HCT116 (cell line): ENCODE results near the gene WDFY2. TPM values are rescaled to one million over a fixed set of nuclear protein-coding genes. Genes with fewer than 3 reads are reported as not detected.

ENCODE experiments used
- ATAC-seq: fragments of 200-7000 bp; cut with Tn5 transposase; 2 replicates; pipeline ENCODE4 v1.9.1; 2020; ENCODE audit warnings: mild to moderate bottlenecking, moderate library complexity
- BruUV-seq: library from RNA; stranded (reverse); fragments of 400-500 nt; replicated peaks from 2 replicates; lab custom pipeline; 2021; lab: Mats Ljungman, UMichigan
- CTCF ChIA-PET: fragments of 300-600 bp; sonication (Branson Sonifier 250); formaldehyde crosslinking; loops from one replicate; lab custom pipeline; 2021; ENCODE audit warnings: antibody characterized with exemption; lab: Charles Lee
- POLR2A ChIA-PET: fragments of 300-600, 350-600 bp; sonication (Branson Sonifier 250); formaldehyde crosslinking; loops from one replicate; lab custom pipeline; 2021; ENCODE audit warnings: antibody characterized with exemption; lab: Charles Lee
- RAD21 ChIA-PET, 2 experiments: fragments of 300-600 bp; sonication (Branson Sonifier 250); formaldehyde crosslinking; loops; one replicate each; lab custom pipeline; 2023; ENCODE audit warnings: low total read pairs in 2 of 2; ENCODE audit not compliant: uncharacterized antibody in 2 of 2, unreplicated experiment in 2 of 2, low non-redundant PET in 1 of 2; lab: Charles Lee
- DNase-seq: peaks from one replicate; pipeline ENCODE4 v3.0.0-alpha.2; 2010; ENCODE audit warnings: low read depth, low spot score
- H2AFZ ChIP-seq: fragments of 200-600 bp; shearing (Covaris generic), sonication (generic); 2 replicates; pipeline ENCODE4 v1.6.1; 2017; ENCODE audit warnings: low read depth, mixed run types, mixed read lengths, antibody characterized with exemption, low read length; ENCODE audit not compliant: poor library complexity, severe bottlenecking
- H3K27ac ChIP-seq: 2 replicates; pipeline ENCODE4 v1.5.1; 2012; ENCODE audit warnings: low read depth, low read length
- H3K27me3 ChIP-seq: fragments of 200-600 bp; sonication (generic); 2 replicates; pipeline ENCODE4 v1.6.1; 2016; ENCODE audit warnings: mixed run types, low read length, mixed read lengths; ENCODE audit not compliant: insufficient read depth
- H3K36me3 ChIP-seq, 2 experiments: fragments of 200-500 bp in 1 of 2; fragments of 200-600 bp in 1 of 2; sonication (Bioruptor generic) in 1 of 2; sonication (generic) in 1 of 2; 2 replicates each; pipeline versions ENCODE4 v1.5.1 to v1.6.1; 2014 to 2016; ENCODE audit warnings: low read length in 2 of 2, inconsistent platforms in 1 of 2, mixed read lengths in 1 of 2, mixed run types in 1 of 2; ENCODE audit not compliant: insufficient read depth in 2 of 2, control insufficient read depth in 1 of 2
- H3K4me1 ChIP-seq, 2 experiments: fragments of 200-600 bp in 1 of 2; sonication (generic) in 1 of 2; 2 replicates each; pipeline versions ENCODE4 v1.5.1 to v1.6.1; 2012 to 2017; ENCODE audit warnings: low read length in 2 of 2, inconsistent platforms in 1 of 2, mild to moderate bottlenecking in 1 of 2, mixed read lengths in 1 of 2, mixed run types in 1 of 2, moderate library complexity in 1 of 2; ENCODE audit not compliant: insufficient read depth in 2 of 2, control insufficient read depth in 1 of 2
- H3K4me2 ChIP-seq: fragments of 200-600 bp; sonication (generic); 2 replicates; pipeline ENCODE4 v1.6.1; 2017; ENCODE audit warnings: mixed run types, low read length, mixed read lengths
- H3K4me3 ChIP-seq, 2 experiments: fragments of 200-600 bp in 1 of 2; sonication (generic) in 1 of 2; replicated peaks in 1 of 2; 2 replicates each; pipeline ENCODE4 v1.5.1; 2011 to 2016; ENCODE audit warnings: low read length in 2 of 2, control low read depth in 1 of 2, low read depth in 1 of 2, mild to moderate bottlenecking in 1 of 2, mixed read lengths in 1 of 2, mixed run types in 1 of 2
- H3K79me2 ChIP-seq: fragments of 200-600 bp; sonication (generic); 2 replicates; pipeline ENCODE4 v1.6.1; 2017; ENCODE audit warnings: mild to moderate bottlenecking, mixed run types, low read length, moderate library complexity, mixed read lengths; ENCODE audit not compliant: insufficient read depth
- H3K9ac ChIP-seq: fragments of 200-600 bp; sonication (generic); 2 replicates; pipeline ENCODE4 v1.6.1; 2016; ENCODE audit warnings: low read length, mixed read lengths
- H3K9me2 ChIP-seq: fragments of 200-600 bp; sonication (generic), shearing (Covaris generic); 2 replicates; pipeline ENCODE4 v1.6.1; 2017; ENCODE audit warnings: mixed run types, mild to moderate bottlenecking, moderate library complexity; ENCODE audit not compliant: insufficient read depth
- H3K9me3 ChIP-seq, 2 experiments: fragments of 200-500 bp in 1 of 2; fragments of 200-600 bp in 1 of 2; sonication (Bioruptor generic) in 1 of 2; sonication (generic) in 1 of 2; 2 replicates each; pipeline ENCODE4 v1.6.1; 2014 to 2017; ENCODE audit warnings: low read length in 2 of 2, mixed read lengths in 2 of 2, inconsistent platforms in 1 of 2, low read depth in 1 of 2, mild to moderate bottlenecking in 1 of 2, mixed run types in 1 of 2, moderate library complexity in 1 of 2; ENCODE audit not compliant: control insufficient read depth in 1 of 2, insufficient read depth in 1 of 2
- H4K20me1 ChIP-seq: fragments of 200-600 bp; sonication (generic), shearing (Covaris generic); 2 replicates; pipeline ENCODE4 v1.6.1; 2017; ENCODE audit warnings: mixed run types, mild to moderate bottlenecking, moderate library complexity; ENCODE audit not compliant: insufficient read depth
- CBX3 ChIP-seq: IDR thresholded peaks from 2 replicates; pipeline ENCODE4 v1.6.1; 2012; ENCODE audit warnings: low read depth
- CEBPB ChIP-seq: IDR thresholded peaks from 2 replicates; pipeline ENCODE4 v1.6.1; 2012; ENCODE audit warnings: low read depth
- ELF1 ChIP-seq: IDR thresholded peaks from 2 replicates; pipeline ENCODE4 v1.6.1; 2012; ENCODE audit warnings: low read depth, borderline replicate concordance
- EZH2 ChIP-seq: fragments of 200-600 bp; sonication (generic); IDR thresholded peaks from 2 replicates; pipeline ENCODE4 v1.6.1; 2017; ENCODE audit warnings: antibody characterized with exemption, mixed run types
- JUND ChIP-seq: IDR thresholded peaks from 2 replicates; pipeline ENCODE4 v1.6.1; 2012
- RAD21 ChIP-seq: IDR thresholded peaks from 2 replicates; pipeline ENCODE4 v1.6.1; 2012; ENCODE audit warnings: low read depth, mild to moderate bottlenecking
- SRF ChIP-seq: IDR thresholded peaks from 2 replicates; pipeline ENCODE4 v1.6.1; 2012; ENCODE audit warnings: low read depth
- TCF7L2 ChIP-seq: IDR thresholded peaks from 2 replicates; pipeline ENCODE4 v1.7.0; 2011; ENCODE audit warnings: borderline replicate concordance, inconsistent platforms; ENCODE audit not compliant: insufficient read depth, insufficient read length; ENCODE audit errors: extremely low read depth
- YY1 ChIP-seq: IDR thresholded peaks from 2 replicates; pipeline ENCODE4 v1.6.1; 2011; ENCODE audit warnings: low read length, low read depth, moderate library complexity, mild to moderate bottlenecking; ENCODE audit not compliant: insufficient replicate concordance; ENCODE audit errors: extremely low read depth
- ZFX ChIP-seq: fragments of 450-650 bp; IDR thresholded peaks from 2 replicates; pipeline ENCODE4 v1.6.1; 2017
- intact Hi-C: fragments of 100-400 bp; cut with micrococcal nuclease; formaldehyde crosslinking; loops from 2 replicates; pipeline ENCODE4 v1.10.0; 2022
- total RNA-seq: library from RNA; stranded (reverse); gene quantifications from one replicate; pipeline ENCODE4 v1.2.1, GENCODE V29; 2021; ENCODE audit not compliant: unreplicated experiment
- TF ChIP-seq, protein P1 (sequence below): IDR thresholded peaks from 2 replicates; pipeline ENCODE4 v1.6.1; 2011; ENCODE audit warnings: mild to moderate bottlenecking, low read length, moderate library complexity; ENCODE audit not compliant: insufficient replicate concordance; ENCODE audit errors: extremely low read depth
- TF ChIP-seq, protein P2 (sequence below): IDR thresholded peaks from 2 replicates; pipeline ENCODE4 v1.6.1; 2012; ENCODE audit warnings: low read depth
- TF ChIP-seq, protein P3 (sequence below), 3 experiments: fragments of 200-600 bp in 1 of 3; sonication (generic) in 1 of 3; IDR thresholded peaks in 2 of 3; conservative IDR thresholded peaks in 1 of 3; 2 replicates each; pipeline ENCODE4 v1.5.1; 2012 to 2017; ENCODE audit warnings: low read depth in 2 of 3, low read length in 2 of 3, antibody characterized with exemption in 1 of 3, borderline replicate concordance in 1 of 3, control low read depth in 1 of 3, mild to moderate bottlenecking in 1 of 3, mixed read lengths in 1 of 3, mixed run types in 1 of 3, moderate library complexity in 1 of 3; ENCODE audit not compliant: insufficient read depth in 1 of 3
- TF ChIP-seq, protein P4 (sequence below): IDR thresholded peaks from 2 replicates; pipeline ENCODE4 v1.6.1; 2012

The WDFY2 gene
- total RNA-seq, 1 experiment from 2014 or later, result 6.1 TPM

DNA sequence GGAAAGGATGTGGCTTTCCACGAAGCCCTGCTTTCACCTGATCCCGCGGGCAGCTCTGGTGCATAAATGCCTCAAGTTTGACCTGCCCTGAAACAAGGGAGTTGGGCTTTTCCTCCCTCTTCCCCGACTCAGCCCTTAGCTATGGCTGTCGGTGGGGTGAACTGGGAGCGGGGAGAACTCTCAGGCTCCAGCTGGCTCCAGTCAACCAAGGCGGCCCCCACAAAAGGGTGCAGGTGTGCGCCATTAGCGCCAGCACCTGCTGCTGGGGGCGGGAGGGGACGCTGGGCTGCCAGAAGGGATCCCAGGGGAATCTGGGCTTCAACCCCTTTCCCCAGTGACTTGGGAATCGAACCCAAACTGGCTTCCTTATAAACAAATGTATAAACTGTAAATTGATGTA, 226.8 kb downstream of the WDFY2 start:
- no peak overlapping the region for H3K27ac ChIP-seq
- peaks cover 0 to 18% of the 10 kb centered on the region in 2 experiments; a peak in 2 of 4 replicates for H3K4me1 ChIP-seq
- H3K4me3 ChIP-seq, result no peak overlapping the region
- TF ChIP-seq TCF7L2 (no peak), JUND (no peak), ELF1 (no peak), EZH2 (no peak), ZFX (no peak), CBX3 (no peak), YY1 (no peak), CEBPB (no peak), RAD21 (no peak), SRF (no peak)
- TF ChIP-seq, protein P1, sequence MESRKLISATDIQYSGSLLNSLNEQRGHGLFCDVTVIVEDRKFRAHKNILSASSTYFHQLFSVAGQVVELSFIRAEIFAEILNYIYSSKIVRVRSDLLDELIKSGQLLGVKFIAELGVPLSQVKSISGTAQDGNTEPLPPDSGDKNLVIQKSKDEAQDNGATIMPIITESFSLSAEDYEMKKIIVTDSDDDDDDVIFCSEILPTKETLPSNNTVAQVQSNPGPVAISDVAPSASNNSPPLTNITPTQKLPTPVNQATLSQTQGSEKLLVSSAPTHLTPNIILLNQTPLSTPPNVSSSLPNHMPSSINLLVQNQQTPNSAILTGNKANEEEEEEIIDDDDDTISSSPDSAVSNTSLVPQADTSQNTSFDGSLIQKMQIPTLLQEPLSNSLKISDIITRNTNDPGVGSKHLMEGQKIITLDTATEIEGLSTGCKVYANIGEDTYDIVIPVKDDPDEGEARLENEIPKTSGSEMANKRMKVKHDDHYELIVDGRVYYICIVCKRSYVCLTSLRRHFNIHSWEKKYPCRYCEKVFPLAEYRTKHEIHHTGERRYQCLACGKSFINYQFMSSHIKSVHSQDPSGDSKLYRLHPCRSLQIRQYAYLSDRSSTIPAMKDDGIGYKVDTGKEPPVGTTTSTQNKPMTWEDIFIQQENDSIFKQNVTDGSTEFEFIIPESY, result no peak
- TF ChIP-seq, protein P2, sequence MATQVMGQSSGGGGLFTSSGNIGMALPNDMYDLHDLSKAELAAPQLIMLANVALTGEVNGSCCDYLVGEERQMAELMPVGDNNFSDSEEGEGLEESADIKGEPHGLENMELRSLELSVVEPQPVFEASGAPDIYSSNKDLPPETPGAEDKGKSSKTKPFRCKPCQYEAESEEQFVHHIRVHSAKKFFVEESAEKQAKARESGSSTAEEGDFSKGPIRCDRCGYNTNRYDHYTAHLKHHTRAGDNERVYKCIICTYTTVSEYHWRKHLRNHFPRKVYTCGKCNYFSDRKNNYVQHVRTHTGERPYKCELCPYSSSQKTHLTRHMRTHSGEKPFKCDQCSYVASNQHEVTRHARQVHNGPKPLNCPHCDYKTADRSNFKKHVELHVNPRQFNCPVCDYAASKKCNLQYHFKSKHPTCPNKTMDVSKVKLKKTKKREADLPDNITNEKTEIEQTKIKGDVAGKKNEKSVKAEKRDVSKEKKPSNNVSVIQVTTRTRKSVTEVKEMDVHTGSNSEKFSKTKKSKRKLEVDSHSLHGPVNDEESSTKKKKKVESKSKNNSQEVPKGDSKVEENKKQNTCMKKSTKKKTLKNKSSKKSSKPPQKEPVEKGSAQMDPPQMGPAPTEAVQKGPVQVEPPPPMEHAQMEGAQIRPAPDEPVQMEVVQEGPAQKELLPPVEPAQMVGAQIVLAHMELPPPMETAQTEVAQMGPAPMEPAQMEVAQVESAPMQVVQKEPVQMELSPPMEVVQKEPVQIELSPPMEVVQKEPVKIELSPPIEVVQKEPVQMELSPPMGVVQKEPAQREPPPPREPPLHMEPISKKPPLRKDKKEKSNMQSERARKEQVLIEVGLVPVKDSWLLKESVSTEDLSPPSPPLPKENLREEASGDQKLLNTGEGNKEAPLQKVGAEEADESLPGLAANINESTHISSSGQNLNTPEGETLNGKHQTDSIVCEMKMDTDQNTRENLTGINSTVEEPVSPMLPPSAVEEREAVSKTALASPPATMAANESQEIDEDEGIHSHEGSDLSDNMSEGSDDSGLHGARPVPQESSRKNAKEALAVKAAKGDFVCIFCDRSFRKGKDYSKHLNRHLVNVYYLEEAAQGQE, result no peak
- TF ChIP-seq, protein P3, sequence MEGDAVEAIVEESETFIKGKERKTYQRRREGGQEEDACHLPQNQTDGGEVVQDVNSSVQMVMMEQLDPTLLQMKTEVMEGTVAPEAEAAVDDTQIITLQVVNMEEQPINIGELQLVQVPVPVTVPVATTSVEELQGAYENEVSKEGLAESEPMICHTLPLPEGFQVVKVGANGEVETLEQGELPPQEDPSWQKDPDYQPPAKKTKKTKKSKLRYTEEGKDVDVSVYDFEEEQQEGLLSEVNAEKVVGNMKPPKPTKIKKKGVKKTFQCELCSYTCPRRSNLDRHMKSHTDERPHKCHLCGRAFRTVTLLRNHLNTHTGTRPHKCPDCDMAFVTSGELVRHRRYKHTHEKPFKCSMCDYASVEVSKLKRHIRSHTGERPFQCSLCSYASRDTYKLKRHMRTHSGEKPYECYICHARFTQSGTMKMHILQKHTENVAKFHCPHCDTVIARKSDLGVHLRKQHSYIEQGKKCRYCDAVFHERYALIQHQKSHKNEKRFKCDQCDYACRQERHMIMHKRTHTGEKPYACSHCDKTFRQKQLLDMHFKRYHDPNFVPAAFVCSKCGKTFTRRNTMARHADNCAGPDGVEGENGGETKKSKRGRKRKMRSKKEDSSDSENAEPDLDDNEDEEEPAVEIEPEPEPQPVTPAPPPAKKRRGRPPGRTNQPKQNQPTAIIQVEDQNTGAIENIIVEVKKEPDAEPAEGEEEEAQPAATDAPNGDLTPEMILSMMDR (IDR thresholded peaks at IDR 0.05 in 2 of 3, conservative IDR thresholded peaks at IDR 0.05 in 1 of 3; ENCODE audit: borderline replicate concordance in 1 of 3, insufficient read depth in 1 of 3, low read depth in 2 of 3, low read length in 2 of 3), result no peak
- TF ChIP-seq, protein P4, sequence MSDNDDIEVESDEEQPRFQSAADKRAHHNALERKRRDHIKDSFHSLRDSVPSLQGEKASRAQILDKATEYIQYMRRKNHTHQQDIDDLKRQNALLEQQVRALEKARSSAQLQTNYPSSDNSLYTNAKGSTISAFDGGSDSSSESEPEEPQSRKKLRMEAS, result no peak
- ChIA-PET POLR2A (no interaction called here), CTCF (no interaction called here), RAD21 (no interaction called here)
- no peak for DNase-seq
- H3K27me3 ChIP-seq, result no peaks in the 10 kb centered on the region
- BruUV-seq, result no TSS peak
- no peak overlapping the region for H2AFZ ChIP-seq
- no peaks in the 10 kb centered on the region for H4K20me1 ChIP-seq
- H3K9me2 ChIP-seq, result no peaks in the 10 kb centered on the region
- H3K4me2 ChIP-seq, result no peak overlapping the region
- intact Hi-C loops, result no loop called here
- no peak for ATAC-seq
- no peak overlapping the region for H3K9ac ChIP-seq
- H3K9me3 ChIP-seq, result no peaks in the 10 kb centered on the region
- H3K79me2 ChIP-seq, result no peaks in the 10 kb centered on the region
- H3K36me3 ChIP-seq, result no peaks in the 10 kb centered on the region
